ENCODE measurements around the gene CTSS.

CTSS gene

GRCh38 chr1:150791585-150791984, 26.0 kb upstream of the CTSS start:
- ATAC-seq, result no peak
- TF ChIP-seq POU6F1 (CRISPR knock-in tag; IDR thresholded peaks at IDR 0.05; ENCODE audit: borderline replicate concordance, low read depth) (no peak), ESRRG (CRISPR knock-in tag; IDR thresholded peaks at IDR 0.05) (no peak)

GRCh38 chr1:150789396-150789795, 23.8 kb upstream of the CTSS start:
- ATAC-seq, result no peak
- TF ChIP-seq TOX (CRISPR knock-in tag; IDR thresholded peaks at IDR 0.05; ENCODE audit: borderline replicate concordance) (no peak), ARNTL (CRISPR knock-in tag; IDR thresholded peaks at IDR 0.05; ENCODE audit: borderline replicate concordance, low read depth) (no peak), POU6F1 (CRISPR knock-in tag; IDR thresholded peaks at IDR 0.05; ENCODE audit: borderline replicate concordance, low read depth) (no peak), CREB5 (CRISPR knock-in tag; IDR thresholded peaks at IDR 0.05; ENCODE audit: low read depth) (no peak), TCF4 (CRISPR knock-in tag; IDR thresholded peaks at IDR 0.05; ENCODE audit: borderline replicate concordance) (no peak), BACH2 (CRISPR knock-in tag; IDR thresholded peaks at IDR 0.05; ENCODE audit: borderline replicate concordance) (no peak), ESRRG (CRISPR knock-in tag; IDR thresholded peaks at IDR 0.05) (no peak), SNAI2 (CRISPR knock-in tag; IDR thresholded peaks at IDR 0.05) (no peak), PPARA (CRISPR knock-in tag; IDR thresholded peaks at IDR 0.05; ENCODE audit: borderline replicate concordance) (no peak), TSHZ2 (CRISPR knock-in tag; IDR thresholded peaks at IDR 0.05) (no peak), CSRNP3 (CRISPR knock-in tag; IDR thresholded peaks at IDR 0.05) (no peak)

GRCh38 chr1:150788946-150789345, 23.4 kb upstream of the CTSS start:
- ATAC-seq, result no peak
- no peak for TF ChIP-seq ZFP30 (CRISPR knock-in tag; IDR thresholded peaks at IDR 0.05)

- ATAC-seq, result no peak
- no peak for TF ChIP-seq POU6F1 (CRISPR knock-in tag; IDR thresholded peaks at IDR 0.05; ENCODE audit: borderline replicate concordance, low read depth)
- no peak for TF ChIP-seq ARNTL (CRISPR knock-in tag; IDR thresholded peaks at IDR 0.05; ENCODE audit: borderline replicate concordance, low read depth)
- TF ChIP-seq TOX (CRISPR knock-in tag; IDR thresholded peaks at IDR 0.05; ENCODE audit: borderline replicate concordance), result no peak
- TF ChIP-seq ZC3H10 (CRISPR knock-in tag; IDR thresholded peaks at IDR 0.05), result no peak
- TF ChIP-seq TCF4 (CRISPR knock-in tag; IDR thresholded peaks at IDR 0.05; ENCODE audit: borderline replicate concordance), result no peak
- no peak for TF ChIP-seq ESRRG (CRISPR knock-in tag; IDR thresholded peaks at IDR 0.05)
- TF ChIP-seq BACH2 (CRISPR knock-in tag; IDR thresholded peaks at IDR 0.05; ENCODE audit: borderline replicate concordance), result no peak
- no peak for TF ChIP-seq OSR1 (CRISPR knock-in tag; IDR thresholded peaks at IDR 0.05)
These were observed 21.9 kb upstream of the CTSS start for GRCh38 chr1:150787455-150787854.

Measured in SK-N-SH treated with all-trans-retinoic acid at 6 μM for 48 hours (cell line).